GM19023 (cell line): ENCODE results near the gene PPP1R2B.

Experiments
- ATAC-seq: cut with Tn5 transposase; IDR thresholded peaks from one replicate; pipeline ENCODE4 v1.9.1; 2021; ENCODE audit warnings: mild to moderate bottlenecking, moderate library complexity; ENCODE audit not compliant: unreplicated experiment

PPP1R2B gene

GRCh38 chr5:156871212-156871611 is 21.1 kb downstream of the PPP1R2B start:
- ATAC-seq = no peak

- peak; percentile 72 for ATAC-seq
Measured at GRCh38 chr5:156879665-156880285, 29.7 kb downstream of the PPP1R2B start.

- ATAC-seq = peak; percentile 44
Measured at GRCh38 chr5:156883316-156883875, 33.3 kb downstream of the PPP1R2B start.

GRCh38 chr5:156888520-156888919 is 38.4 kb downstream of the PPP1R2B start:
- ATAC-seq = no peak

GRCh38 chr5:156892223-156892622 is 42.1 kb downstream of the PPP1R2B start:
- no peak for ATAC-seq

GRCh38 chr5:156892864-156893263 is 42.8 kb downstream of the PPP1R2B start:
- no peak for ATAC-seq

GRCh38 chr5:156893517-156893916 is 43.4 kb downstream of the PPP1R2B start:
- no peak for ATAC-seq

- no peak for ATAC-seq
Measured at GRCh38 chr5:156896546-156896945, 46.5 kb downstream of the PPP1R2B start.
